Lower lobe of right lung (tissue), 2 donors: Measurements from ENCODE around the gene TENM4. TPM values are rescaled to one million over a fixed set of nuclear protein-coding genes. Genes with fewer than 3 reads are reported as not detected.

Experiments
- ATAC-seq, 2 donors: fragments of 200-7000 bp; cut with Tn5 transposase; one replicate each; pipeline ENCODE4 v1.9.1; 2020 to 2022; ENCODE audit warnings: mild to moderate bottlenecking in 2 of 2, moderate library complexity in 2 of 2
- DNase-seq: peaks from one replicate; pipeline ENCODE4 v3.0.0-alpha.2; 2020
- H3K27ac ChIP-seq: fragments of 200-600 bp; one replicate; pipeline ENCODE4 v1.8.0; 2022
- H3K27me3 ChIP-seq: fragments of 200-600 bp; one replicate; pipeline ENCODE4 v1.8.0; 2022; ENCODE audit warnings: low read depth
- H3K36me3 ChIP-seq: fragments of 200-600 bp; one replicate; pipeline ENCODE4 v1.8.0; 2022; ENCODE audit warnings: mild to moderate bottlenecking
- H3K4me1 ChIP-seq: fragments of 200-600 bp; one replicate; pipeline ENCODE4 v1.8.0; 2022
- H3K4me3 ChIP-seq: fragments of 200-600 bp; one replicate; pipeline ENCODE4 v1.8.0; 2022; ENCODE audit warnings: mild to moderate bottlenecking
- H3K9me3 ChIP-seq: fragments of 200-600 bp; one replicate; pipeline ENCODE4 v1.8.0; 2022
- intact Hi-C: fragments of 100-400 bp; cut with DNase I; formaldehyde crosslinking; loops from one replicate; pipeline ENCODE4 v1.11.0; 2022
- total RNA-seq: library from RNA; stranded (reverse); fragmentation: NEBNext Ultra II Directional; extraction: Animal tissue kit (Norgen Biotek cat#: 25700); gene quantifications from one replicate; pipeline ENCODE4 v1.2.1, GENCODE V29; 2021
- TF ChIP-seq, protein P1 (sequence below): fragments of 200-600 bp; IDR thresholded peaks from one replicate; pipeline ENCODE4 v1.8.0; 2022; ENCODE audit warnings: antibody characterized with exemption, mild to moderate bottlenecking
- donor health status: DM: no; HTN: yes; CAD: no; lungs with severe emphysema.

TENM4 gene
- total RNA-seq, 1 donor from 2014 or later, result 1.1 TPM

DNA sequence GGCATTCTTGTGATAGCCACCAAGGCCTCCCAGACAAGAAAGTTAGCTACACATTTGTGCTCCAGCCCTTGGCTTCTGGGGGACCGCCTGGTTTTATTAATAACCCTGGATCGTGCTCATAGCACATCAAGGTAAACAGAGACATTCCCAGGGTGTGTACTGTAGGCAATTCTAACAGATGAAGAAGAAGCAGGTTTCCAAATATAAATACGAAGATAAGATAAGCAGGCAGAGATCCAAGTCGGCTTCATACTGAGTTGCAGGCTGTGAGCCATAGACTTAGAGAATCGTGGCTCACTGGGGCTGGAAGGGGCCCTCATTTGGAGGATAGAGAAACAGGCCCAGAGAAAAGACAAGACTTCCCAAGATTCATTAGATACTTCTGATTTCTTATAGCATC, 131.4 kb downstream of the TENM4 start:
- H3K36me3 ChIP-seq, result no peaks in the 10 kb centered on the region
- intact Hi-C loops, result no loop called here
- no peak overlapping the region for H3K27ac ChIP-seq
- TF ChIP-seq, protein P1, sequence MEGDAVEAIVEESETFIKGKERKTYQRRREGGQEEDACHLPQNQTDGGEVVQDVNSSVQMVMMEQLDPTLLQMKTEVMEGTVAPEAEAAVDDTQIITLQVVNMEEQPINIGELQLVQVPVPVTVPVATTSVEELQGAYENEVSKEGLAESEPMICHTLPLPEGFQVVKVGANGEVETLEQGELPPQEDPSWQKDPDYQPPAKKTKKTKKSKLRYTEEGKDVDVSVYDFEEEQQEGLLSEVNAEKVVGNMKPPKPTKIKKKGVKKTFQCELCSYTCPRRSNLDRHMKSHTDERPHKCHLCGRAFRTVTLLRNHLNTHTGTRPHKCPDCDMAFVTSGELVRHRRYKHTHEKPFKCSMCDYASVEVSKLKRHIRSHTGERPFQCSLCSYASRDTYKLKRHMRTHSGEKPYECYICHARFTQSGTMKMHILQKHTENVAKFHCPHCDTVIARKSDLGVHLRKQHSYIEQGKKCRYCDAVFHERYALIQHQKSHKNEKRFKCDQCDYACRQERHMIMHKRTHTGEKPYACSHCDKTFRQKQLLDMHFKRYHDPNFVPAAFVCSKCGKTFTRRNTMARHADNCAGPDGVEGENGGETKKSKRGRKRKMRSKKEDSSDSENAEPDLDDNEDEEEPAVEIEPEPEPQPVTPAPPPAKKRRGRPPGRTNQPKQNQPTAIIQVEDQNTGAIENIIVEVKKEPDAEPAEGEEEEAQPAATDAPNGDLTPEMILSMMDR, result no peak
- DNase-seq (no peak), ATAC-seq (no peak)
- H3K9me3 ChIP-seq, result no peaks in the 10 kb centered on the region
- H3K4me1 ChIP-seq, result no peaks in the 10 kb centered on the region
- H3K4me3 ChIP-seq, result no peak overlapping the region
- no peaks in the 10 kb centered on the region for H3K27me3 ChIP-seq

DNA sequence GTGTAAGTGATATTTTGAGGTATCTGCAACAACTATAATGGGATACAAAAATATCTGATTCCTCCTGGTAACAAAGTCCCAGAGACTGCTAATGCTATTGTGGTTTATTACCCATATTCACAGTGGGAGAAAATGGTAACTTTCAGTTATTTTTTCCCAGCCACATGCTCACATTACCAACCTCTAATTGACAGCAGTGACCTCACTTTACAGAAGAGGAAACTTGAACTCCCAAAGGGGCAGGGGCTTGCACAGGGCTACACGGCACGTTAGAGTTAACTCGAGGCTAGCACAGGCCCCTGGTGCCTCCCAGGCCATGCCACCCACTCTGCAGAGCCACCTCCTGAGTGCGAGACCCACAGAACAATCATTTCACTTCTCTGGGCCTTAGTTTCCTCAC, 132.4 kb downstream of the TENM4 start:
- no peak for ATAC-seq
- TF ChIP-seq, protein P1, result no peak
- Histone ChIP-seq H3K27me3 (no peaks in the 10 kb centered on the region), H3K9me3 (no peaks in the 10 kb centered on the region), H3K36me3 (no peaks in the 10 kb centered on the region), H3K27ac (no peak overlapping the region), H3K4me1 (no peaks in the 10 kb centered on the region), H3K4me3 (no peak overlapping the region)
- intact Hi-C loops, result no loop called here
- no peak for DNase-seq

DNA sequence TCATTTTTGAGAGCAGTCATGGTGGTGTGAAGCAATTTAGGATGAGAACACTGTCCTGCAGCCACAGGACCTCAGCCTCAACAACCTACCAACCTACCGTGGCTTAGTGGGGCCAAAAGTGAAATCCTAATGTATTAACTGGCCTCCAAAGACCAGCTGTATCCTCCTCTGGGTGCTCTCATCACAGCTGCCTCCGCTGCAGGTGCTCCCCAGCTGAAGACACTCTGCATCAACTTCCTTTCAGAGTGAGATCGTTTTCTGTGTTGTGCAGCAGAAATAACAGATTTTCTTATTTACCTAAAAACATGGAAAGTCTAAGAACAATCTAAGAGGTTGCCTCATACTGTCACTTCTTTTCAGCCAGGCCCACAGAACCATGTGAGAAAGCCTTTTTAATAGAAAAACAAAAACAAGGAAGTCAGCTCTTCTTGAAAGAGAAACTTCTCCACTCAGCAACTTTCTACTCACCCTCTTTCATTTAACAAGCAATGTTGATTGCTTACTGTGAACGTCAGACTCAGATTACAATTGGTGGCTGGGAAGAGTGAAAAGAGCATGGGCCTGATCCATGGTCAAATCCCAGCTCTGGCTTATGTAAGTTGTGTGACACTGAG, 136.1 kb downstream of the TENM4 start:
- no peaks in the 10 kb centered on the region for H3K9me3 ChIP-seq
- H3K27me3 ChIP-seq, result no peaks in the 10 kb centered on the region
- ATAC-seq, result no peak
- H3K4me1 ChIP-seq, result no peaks in the 10 kb centered on the region
- no peaks in the 10 kb centered on the region for H3K36me3 ChIP-seq
- peak overlapping the region; percentile 9 for H3K27ac ChIP-seq
- no peak overlapping the region for H3K4me3 ChIP-seq
- TF ChIP-seq, protein P1, result no peak
- no peak for DNase-seq
- intact Hi-C loops, result no loop called here

DNA sequence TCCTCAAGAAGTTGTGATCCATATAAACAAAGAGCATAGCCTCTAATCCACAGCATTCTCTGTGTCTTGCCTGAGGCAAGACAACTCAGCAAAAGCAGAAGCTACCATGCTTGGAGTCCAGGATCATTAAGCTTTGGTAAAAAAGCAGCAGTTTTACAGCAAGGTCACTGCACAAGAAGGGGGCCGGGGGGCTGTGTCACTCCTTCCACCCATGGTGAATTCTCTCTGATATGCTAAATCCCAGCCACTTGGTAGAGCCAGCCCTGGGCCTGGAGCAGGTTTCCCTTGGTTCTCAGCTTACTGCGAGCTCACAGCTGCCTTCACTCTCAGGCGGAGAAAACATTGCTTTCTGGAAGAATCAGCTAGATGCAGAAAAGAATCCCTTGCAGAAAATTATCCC, 144.7 kb downstream of the TENM4 start:
- ATAC-seq, result no peak
- DNase-seq, result no peak
- Histone ChIP-seq H3K27ac (no peak overlapping the region), H3K4me3 (no peak overlapping the region), H3K9me3 (no peaks in the 10 kb centered on the region), H3K4me1 (no peaks in the 10 kb centered on the region), H3K27me3 (no peaks in the 10 kb centered on the region), H3K36me3 (no peaks in the 10 kb centered on the region)
- TF ChIP-seq, protein P1, result no peak
- intact Hi-C loops, result no loop called here

DNA sequence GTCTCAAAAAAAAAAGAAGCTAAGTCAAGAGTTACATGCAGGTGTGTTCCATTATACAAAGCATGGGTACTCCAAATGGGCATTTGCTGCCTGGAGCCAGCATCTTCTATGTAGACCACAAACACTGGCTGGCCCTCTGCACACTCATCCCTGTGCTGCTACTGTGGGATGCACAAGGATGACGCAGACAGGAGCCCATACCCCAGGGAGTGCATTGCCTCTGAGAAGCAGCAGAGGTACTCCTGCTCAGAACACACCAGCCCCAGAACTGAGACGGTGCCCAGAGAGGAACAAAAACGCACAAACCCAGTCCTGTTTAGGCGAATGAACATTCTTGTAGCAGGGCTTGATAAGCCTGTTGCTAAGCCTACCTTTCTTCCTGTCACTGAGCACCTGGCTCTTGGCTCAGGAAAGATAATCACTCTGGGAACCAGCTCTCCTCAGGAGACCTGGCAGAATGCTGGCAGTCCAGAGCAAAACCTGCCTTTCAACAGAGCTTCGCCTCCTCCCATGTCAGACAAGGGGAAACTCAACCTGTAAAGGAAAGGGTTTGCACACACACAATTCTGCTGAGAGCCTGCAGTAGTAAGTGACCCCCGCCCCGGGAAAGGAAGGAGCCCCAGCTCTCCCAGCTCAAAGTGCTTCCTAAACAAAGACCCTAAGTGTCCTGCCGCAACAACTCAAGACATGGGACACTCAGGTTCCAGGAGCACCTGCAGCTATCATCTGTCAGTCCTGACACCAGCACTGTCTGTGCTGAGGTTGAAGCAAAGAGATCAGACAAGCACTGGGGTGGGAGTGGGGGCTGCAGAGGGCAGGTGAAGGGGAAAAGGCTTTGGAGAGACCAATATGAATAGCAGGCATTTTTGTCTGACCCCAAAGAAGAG, 145.7 kb downstream of the TENM4 start:
- no peaks in the 10 kb centered on the region for H3K4me1 ChIP-seq
- no peak overlapping the region for H3K4me3 ChIP-seq
- TF ChIP-seq, protein P1, result no peak
- H3K9me3 ChIP-seq, result no peaks in the 10 kb centered on the region
- intact Hi-C loops, result no loop called here
- H3K27ac ChIP-seq, result no peak overlapping the region
- H3K36me3 ChIP-seq, result no peaks in the 10 kb centered on the region
- DNase-seq (no peak), ATAC-seq (no peak)
- no peaks in the 10 kb centered on the region for H3K27me3 ChIP-seq
